ENCODE measurements around the gene MRPS18A. TPM values are rescaled to one million over a fixed set of nuclear protein-coding genes. Genes with fewer than 3 reads are reported as not detected.

The MRPS18A gene
- total and polyA plus RNA-seq, 2 experiments from 2014 or later = 58.6 to 62.7 TPM

- Histone ChIP-seq H3F3A (replicated peaks; ENCODE audit: low read depth) (no peaks in the 10 kb centered on the region), H3K27me3 (ENCODE audit: insufficient read depth) (no peaks in the 10 kb centered on the region), H3K4me1 (ENCODE audit: insufficient read depth) (peaks cover 35% of the 10 kb centered on the region), H3K36me3 (ENCODE audit: insufficient read depth) (no peaks in the 10 kb centered on the region), H3K4me3 (no peak overlapping the region), H2AFZ (peak overlapping the region; percentile 96), H3K9me2 (ENCODE audit: insufficient read depth) (no peaks in the 10 kb centered on the region), H3K27ac (ENCODE audit: low read depth) (no peak overlapping the region), H4K20me1 (replicated peaks; ENCODE audit: insufficient read depth) (no peaks in the 10 kb centered on the region), H3K4me2 (peak overlapping the region; percentile 9), H3K79me2 (replicated peaks; ENCODE audit: insufficient read depth) (no peaks in the 10 kb centered on the region)
- H3K9me3 Mint-ChIP-seq = no peaks in the 10 kb centered on the region; the same call in 2 of the 3 replicates
- peaks cover 9% of the 10 kb centered on the region for H3K27me3 Mint-ChIP-seq (ENCODE audit: insufficient read depth, low read depth, poor library complexity)
- peak; percentile 77 for DNase-seq (ENCODE audit: low spot score)
- no peaks in the 10 kb centered on the region for H3K36me3 Mint-ChIP-seq (ENCODE audit: low read depth)
- no peak overlapping the region; the same call in 2 of the 3 replicates for H3K4me3 Mint-ChIP-seq
- TF ChIP-seq REST (IDR thresholded peaks at IDR 0.05; ENCODE audit: unreplicated experiment) = no peak
- TF ChIP-seq ZNF114 (CRISPR knock-in tag; IDR thresholded peaks at IDR 0.05) = no peak
- no peak for TF ChIP-seq EZH2phosphoT487 (IDR thresholded peaks at IDR 0.05; ENCODE audit: unreplicated experiment)
- no peak for TF ChIP-seq EZH2 (IDR thresholded peaks at IDR 0.05; ENCODE audit: low read depth, unreplicated experiment)
- TF ChIP-seq STAT1 (IDR thresholded peaks at IDR 0.05; ENCODE audit: unreplicated experiment) = no peak
- TF ChIP-seq, protein P1, sequence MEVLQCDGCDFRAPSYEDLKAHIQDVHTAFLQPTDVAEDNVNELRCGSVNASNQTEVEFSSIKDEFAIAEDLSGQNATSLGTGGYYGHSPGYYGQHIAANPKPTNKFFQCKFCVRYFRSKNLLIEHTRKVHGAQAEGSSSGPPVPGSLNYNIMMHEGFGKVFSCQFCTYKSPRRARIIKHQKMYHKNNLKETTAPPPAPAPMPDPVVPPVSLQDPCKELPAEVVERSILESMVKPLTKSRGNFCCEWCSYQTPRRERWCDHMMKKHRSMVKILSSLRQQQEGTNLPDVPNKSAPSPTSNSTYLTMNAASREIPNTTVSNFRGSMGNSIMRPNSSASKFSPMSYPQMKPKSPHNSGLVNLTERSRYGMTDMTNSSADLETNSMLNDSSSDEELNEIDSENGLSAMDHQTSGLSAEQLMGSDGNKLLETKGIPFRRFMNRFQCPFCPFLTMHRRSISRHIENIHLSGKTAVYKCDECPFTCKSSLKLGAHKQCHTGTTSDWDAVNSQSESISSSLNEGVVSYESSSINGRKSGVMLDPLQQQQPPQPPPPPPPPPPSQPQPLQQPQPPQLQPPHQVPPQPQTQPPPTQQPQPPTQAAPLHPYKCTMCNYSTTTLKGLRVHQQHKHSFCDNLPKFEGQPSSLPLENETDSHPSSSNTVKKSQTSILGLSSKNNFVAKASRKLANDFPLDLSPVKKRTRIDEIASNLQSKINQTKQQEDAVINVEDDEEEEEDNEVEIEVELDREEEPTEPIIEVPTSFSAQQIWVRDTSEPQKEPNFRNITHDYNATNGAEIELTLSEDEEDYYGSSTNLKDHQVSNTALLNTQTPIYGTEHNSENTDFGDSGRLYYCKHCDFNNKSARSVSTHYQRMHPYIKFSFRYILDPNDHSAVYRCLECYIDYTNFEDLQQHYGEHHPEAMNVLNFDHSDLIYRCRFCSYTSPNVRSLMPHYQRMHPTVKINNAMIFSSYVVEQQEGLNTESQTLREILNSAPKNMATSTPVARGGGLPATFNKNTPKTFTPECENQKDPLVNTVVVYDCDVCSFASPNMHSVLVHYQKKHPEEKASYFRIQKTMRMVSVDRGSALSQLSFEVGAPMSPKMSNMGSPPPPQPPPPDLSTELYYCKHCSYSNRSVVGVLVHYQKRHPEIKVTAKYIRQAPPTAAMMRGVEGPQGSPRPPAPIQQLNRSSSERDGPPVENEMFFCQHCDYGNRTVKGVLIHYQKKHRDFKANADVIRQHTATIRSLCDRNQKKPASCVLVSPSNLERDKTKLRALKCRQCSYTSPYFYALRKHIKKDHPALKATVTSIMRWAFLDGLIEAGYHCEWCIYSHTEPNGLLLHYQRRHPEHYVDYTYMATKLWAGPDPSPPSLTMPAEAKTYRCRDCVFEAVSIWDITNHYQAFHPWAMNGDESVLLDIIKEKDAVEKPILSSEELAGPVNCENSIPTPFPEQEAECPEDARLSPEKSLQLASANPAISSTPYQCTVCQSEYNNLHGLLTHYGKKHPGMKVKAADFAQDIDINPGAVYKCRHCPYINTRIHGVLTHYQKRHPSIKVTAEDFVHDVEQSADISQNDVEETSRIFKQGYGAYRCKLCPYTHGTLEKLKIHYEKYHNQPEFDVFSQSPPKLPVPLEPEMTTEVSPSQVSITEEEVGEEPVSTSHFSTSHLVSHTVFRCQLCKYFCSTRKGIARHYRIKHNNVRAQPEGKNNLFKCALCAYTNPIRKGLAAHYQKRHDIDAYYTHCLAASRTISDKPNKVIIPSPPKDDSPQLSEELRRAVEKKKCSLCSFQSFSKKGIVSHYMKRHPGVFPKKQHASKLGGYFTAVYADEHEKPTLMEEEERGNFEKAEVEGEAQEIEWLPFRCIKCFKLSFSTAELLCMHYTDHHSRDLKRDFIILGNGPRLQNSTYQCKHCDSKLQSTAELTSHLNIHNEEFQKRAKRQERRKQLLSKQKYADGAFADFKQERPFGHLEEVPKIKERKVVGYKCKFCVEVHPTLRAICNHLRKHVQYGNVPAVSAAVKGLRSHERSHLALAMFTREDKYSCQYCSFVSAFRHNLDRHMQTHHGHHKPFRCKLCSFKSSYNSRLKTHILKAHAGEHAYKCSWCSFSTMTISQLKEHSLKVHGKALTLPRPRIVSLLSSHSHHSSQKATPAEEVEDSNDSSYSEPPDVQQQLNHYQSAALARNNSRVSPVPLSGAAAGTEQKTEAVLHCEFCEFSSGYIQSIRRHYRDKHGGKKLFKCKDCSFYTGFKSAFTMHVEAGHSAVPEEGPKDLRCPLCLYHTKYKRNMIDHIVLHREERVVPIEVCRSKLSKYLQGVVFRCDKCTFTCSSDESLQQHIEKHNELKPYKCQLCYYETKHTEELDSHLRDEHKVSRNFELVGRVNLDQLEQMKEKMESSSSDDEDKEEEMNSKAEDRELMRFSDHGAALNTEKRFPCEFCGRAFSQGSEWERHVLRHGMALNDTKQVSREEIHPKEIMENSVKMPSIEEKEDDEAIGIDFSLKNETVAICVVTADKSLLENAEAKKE (CRISPR knock-in tag; IDR thresholded peaks at IDR 0.05) = no peak
- TF ChIP-seq NANOG (IDR thresholded peaks at IDR 0.05; ENCODE audit: borderline replicate concordance) = no peak
- TF ChIP-seq, protein P2, sequence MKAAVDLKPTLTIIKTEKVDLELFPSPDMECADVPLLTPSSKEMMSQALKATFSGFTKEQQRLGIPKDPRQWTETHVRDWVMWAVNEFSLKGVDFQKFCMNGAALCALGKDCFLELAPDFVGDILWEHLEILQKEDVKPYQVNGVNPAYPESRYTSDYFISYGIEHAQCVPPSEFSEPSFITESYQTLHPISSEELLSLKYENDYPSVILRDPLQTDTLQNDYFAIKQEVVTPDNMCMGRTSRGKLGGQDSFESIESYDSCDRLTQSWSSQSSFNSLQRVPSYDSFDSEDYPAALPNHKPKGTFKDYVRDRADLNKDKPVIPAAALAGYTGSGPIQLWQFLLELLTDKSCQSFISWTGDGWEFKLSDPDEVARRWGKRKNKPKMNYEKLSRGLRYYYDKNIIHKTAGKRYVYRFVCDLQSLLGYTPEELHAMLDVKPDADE (IDR thresholded peaks at IDR 0.05) = no peak
- no peak for TF ChIP-seq JUNB (IDR thresholded peaks at IDR 0.05; ENCODE audit: unreplicated experiment)
- TF ChIP-seq, protein P3, sequence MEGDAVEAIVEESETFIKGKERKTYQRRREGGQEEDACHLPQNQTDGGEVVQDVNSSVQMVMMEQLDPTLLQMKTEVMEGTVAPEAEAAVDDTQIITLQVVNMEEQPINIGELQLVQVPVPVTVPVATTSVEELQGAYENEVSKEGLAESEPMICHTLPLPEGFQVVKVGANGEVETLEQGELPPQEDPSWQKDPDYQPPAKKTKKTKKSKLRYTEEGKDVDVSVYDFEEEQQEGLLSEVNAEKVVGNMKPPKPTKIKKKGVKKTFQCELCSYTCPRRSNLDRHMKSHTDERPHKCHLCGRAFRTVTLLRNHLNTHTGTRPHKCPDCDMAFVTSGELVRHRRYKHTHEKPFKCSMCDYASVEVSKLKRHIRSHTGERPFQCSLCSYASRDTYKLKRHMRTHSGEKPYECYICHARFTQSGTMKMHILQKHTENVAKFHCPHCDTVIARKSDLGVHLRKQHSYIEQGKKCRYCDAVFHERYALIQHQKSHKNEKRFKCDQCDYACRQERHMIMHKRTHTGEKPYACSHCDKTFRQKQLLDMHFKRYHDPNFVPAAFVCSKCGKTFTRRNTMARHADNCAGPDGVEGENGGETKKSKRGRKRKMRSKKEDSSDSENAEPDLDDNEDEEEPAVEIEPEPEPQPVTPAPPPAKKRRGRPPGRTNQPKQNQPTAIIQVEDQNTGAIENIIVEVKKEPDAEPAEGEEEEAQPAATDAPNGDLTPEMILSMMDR (conservative IDR thresholded peaks at IDR 0.05; ENCODE audit: low read depth in 2 of 2) = no peak
- TF ChIP-seq POLR2AphosphoS5 (IDR thresholded peaks at IDR 0.05; ENCODE audit: low read depth) = no peak
- TF ChIP-seq CREB1 (CRISPR knock-in tag; IDR thresholded peaks at IDR 0.05; ENCODE audit: low read depth) = no peak
- no peak for TF ChIP-seq ZNF331 (CRISPR knock-in tag; IDR thresholded peaks at IDR 0.05; ENCODE audit: low read depth)
- H3K4me1 Mint-ChIP-seq = peaks cover 40% of the 10 kb centered on the region
- peak; percentile 82 for ATAC-seq
- H3K27ac Mint-ChIP-seq = peak overlapping the region; percentile 76
Measured at GRCh38 chr6:43695215-43695966, 7.8 kb upstream of the MRPS18A start.

Data from GM23338 (cell line).